ENCODE data around the gene SLC16A14. TPM values are rescaled to one million over a fixed set of nuclear protein-coding genes. Genes with fewer than 3 reads are reported as not detected.

SLC16A14 gene
- total RNA-seq, 1 donor from 2014 or later: 9.7 TPM

DNA sequence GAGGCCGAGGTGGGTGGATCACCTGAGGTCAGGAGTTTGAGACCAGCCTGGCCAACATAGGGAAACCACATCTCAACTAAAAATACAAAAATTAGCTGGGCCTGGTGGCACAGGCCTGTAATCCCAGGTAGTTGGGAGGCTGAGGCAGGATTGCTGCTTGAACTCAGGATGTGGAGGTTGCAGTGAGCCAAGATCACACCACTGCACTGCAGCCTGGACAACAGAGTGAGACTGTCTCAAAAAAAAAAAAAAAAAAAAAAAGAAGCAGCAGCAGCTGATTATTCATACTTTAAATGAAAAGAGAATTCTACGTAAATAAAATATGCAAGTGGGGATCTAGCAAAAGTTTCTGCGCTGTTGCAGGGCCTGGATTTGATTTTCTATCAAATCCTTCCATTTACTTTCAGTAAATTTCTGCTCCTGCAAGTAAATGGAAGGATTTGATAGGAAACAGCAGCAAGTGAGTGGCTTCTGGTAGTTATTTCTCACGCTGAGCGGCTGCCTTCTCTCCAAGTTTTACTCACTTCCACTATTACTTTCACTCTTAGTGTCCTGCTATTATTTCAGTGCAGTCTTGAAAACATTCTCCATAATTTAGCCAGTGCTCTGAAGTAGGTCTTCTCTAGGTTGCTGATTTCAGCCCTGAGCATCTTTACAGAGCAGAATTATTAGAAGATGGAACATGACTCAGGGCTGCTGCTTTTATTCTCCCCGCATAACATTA is 68.4 kb downstream of the SLC16A14 start:
- Mint-ChIP-seq H3K27ac (no peak overlapping the region), H3K36me3 (peaks cover 12% of the 10 kb centered on the region), H3K27me3 (ENCODE audit: low read depth) (no peaks in the 10 kb centered on the region), H3K9me3 (no peaks in the 10 kb centered on the region), H3K4me1 (no peaks in the 10 kb centered on the region), H3K4me3 (no peak overlapping the region)
- DNase-seq (ENCODE audit: low spot score in 2 of 2, unreplicated experiment in 2 of 2): no peak
- TF ChIP-seq, protein P1, sequence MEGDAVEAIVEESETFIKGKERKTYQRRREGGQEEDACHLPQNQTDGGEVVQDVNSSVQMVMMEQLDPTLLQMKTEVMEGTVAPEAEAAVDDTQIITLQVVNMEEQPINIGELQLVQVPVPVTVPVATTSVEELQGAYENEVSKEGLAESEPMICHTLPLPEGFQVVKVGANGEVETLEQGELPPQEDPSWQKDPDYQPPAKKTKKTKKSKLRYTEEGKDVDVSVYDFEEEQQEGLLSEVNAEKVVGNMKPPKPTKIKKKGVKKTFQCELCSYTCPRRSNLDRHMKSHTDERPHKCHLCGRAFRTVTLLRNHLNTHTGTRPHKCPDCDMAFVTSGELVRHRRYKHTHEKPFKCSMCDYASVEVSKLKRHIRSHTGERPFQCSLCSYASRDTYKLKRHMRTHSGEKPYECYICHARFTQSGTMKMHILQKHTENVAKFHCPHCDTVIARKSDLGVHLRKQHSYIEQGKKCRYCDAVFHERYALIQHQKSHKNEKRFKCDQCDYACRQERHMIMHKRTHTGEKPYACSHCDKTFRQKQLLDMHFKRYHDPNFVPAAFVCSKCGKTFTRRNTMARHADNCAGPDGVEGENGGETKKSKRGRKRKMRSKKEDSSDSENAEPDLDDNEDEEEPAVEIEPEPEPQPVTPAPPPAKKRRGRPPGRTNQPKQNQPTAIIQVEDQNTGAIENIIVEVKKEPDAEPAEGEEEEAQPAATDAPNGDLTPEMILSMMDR (IDR thresholded peaks at IDR 0.05; ENCODE audit: unreplicated experiment): no peak

DNA sequence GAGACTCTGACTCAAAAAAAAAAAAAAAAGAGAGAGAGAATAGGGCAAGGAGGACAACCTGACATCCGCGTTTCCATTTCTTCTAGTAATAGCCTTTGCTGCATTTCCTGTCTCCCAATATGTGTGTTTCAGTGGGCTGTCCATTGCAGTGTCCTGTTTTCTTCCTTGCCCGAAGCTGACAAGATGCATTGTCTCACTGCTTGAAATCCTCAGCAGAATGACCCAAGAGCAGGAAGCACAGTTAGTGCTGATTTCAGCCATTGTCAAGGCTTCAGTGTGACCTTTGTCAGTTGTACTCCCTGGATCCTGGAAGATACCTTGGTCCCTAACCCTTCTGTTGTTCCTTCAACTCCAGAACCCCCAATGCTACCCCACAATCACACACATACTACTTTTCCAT is 71.2 kb downstream of the SLC16A14 start:
- TF ChIP-seq, protein P1 (IDR thresholded peaks at IDR 0.05; ENCODE audit: unreplicated experiment): no peak
- H3K4me3 Mint-ChIP-seq: no peak overlapping the region
- H3K27me3 Mint-ChIP-seq (ENCODE audit: low read depth): no peaks in the 10 kb centered on the region

DNA sequence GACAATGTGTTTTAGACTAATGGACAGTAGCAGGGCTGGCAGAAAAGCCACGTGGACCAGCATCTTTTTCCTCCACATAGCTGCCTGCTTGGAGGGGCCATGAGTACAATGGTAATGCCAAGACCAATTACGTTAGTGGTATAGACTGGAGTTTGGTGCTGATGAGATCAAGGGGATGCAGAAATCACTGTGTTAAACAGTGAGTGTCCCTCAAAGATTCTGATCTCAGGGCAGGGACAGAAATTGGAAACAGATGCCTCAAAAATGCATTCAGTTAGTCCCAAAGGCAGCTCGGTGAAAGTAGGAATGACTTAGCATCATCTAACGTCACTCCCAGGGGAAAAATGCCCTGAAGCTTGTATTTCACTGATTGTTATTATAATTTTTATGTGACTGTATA is 72.4 kb downstream of the SLC16A14 start:
- peaks cover 8% of the 10 kb centered on the region for H3K9me3 Mint-ChIP-seq
- H3K27ac Mint-ChIP-seq: no peak overlapping the region
- no peak for DNase-seq (ENCODE audit: low spot score in 2 of 2, unreplicated experiment in 2 of 2)
- no peaks in the 10 kb centered on the region for H3K4me1 Mint-ChIP-seq
- no peaks in the 10 kb centered on the region for H3K27me3 Mint-ChIP-seq (ENCODE audit: low read depth)
- peaks cover 11% of the 10 kb centered on the region for H3K36me3 Mint-ChIP-seq
- TF ChIP-seq, protein P1 (IDR thresholded peaks at IDR 0.05; ENCODE audit: unreplicated experiment): no peak
- no peak overlapping the region for H3K4me3 Mint-ChIP-seq

More for the DNA sequence above, 71.2 kb downstream of the SLC16A14 start:
- no peak for DNase-seq (ENCODE audit: low spot score in 2 of 2, unreplicated experiment in 2 of 2)
- Mint-ChIP-seq H3K9me3 (no peaks in the 10 kb centered on the region), H3K27ac (no peak overlapping the region), H3K36me3 (peaks cover 7% of the 10 kb centered on the region), H3K4me1 (no peaks in the 10 kb centered on the region)

DNA sequence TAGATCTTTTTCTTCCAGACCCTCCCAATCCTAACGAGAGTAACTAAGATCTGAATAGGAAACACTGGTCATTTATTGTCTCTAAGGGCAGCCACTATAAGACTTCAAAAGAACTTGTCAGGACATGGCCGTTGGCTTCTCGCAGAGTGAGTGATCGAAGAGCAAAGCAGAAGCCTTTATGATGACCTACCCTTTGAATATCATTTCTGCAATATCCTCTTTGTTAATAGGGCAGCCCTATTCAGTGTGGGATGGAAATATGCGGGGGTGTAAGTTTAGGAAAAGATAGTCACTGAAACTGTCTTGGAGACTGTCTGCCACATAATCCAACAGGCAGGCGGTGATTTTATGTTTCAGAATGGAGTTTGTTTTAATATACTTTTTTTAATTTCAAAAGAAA is 75.5 kb downstream of the SLC16A14 start:
- no peak overlapping the region for H3K27ac Mint-ChIP-seq
- TF ChIP-seq, protein P1 (IDR thresholded peaks at IDR 0.05; ENCODE audit: unreplicated experiment): no peak
- no peak overlapping the region for H3K4me3 Mint-ChIP-seq
- no peaks in the 10 kb centered on the region for H3K27me3 Mint-ChIP-seq (ENCODE audit: low read depth)
- H3K36me3 Mint-ChIP-seq: peaks cover 11% of the 10 kb centered on the region
- no peak for DNase-seq (ENCODE audit: low spot score in 2 of 2, unreplicated experiment in 2 of 2)
- H3K4me1 Mint-ChIP-seq: no peaks in the 10 kb centered on the region
- H3K9me3 Mint-ChIP-seq: peaks cover 10% of the 10 kb centered on the region

Other genes with a start within 250 kb of the SLC16A14 start
- gene TRIP12, start 146.9 kb downstream of the SLC16A14 start, total RNA-seq: 239 to 256 TPM (median 253 TPM) in 3 replicates
- gene FBXO36, start 146.4 kb downstream of the SLC16A14 start, total RNA-seq: 5.1 to 6.2 TPM (median 5.5 TPM) in 3 replicates
- gene SP110, start 151.1 kb upstream of the SLC16A14 start, total RNA-seq: 28.8 to 30.9 TPM (median 29.6 TPM) in 3 replicates
- gene SP140, start 156.8 kb upstream of the SLC16A14 start, total RNA-seq: 0.34 to 0.75 TPM (median 0.54 TPM) in 3 replicates